Neural cell (in vitro differentiated cells): Measurements from ENCODE around the gene OR2G3. TPM values are rescaled to one million over a fixed set of nuclear protein-coding genes. Genes with fewer than 3 reads are reported as not detected.

Experiments used
- H2AFZ ChIP-seq: fragments of 200-600, 300-800 bp; sonication (generic), shearing (Covaris generic); 2 replicates; pipeline ENCODE4 v1.6.0; 2014; ENCODE audit warnings: low read depth, mild to moderate bottlenecking, antibody characterized with exemption, low read length, moderate library complexity
- H3F3A ChIP-seq: fragments of 200-600 bp; shearing (Covaris generic); 2 replicates; pipeline ENCODE4 v1.6.1; 2016; ENCODE audit warnings: mild to moderate bottlenecking, moderate library complexity, mixed read lengths, antibody characterized with exemption, low read length; ENCODE audit not compliant: insufficient read depth, poor library complexity, severe bottlenecking
- H3K27ac ChIP-seq: fragments of 200-600, 300-800 bp; sonication (generic), shearing (Covaris generic); 2 replicates; pipeline ENCODE4 v1.5.1; 2014; ENCODE audit warnings: mild to moderate bottlenecking, low read length, moderate library complexity
- H3K27me3 ChIP-seq: fragments of 300-800, 200-600 bp; sonication (generic), shearing (Covaris generic); 2 replicates; pipeline ENCODE4 v1.6.0; 2014; ENCODE audit warnings: mild to moderate bottlenecking, low read depth, low read length, moderate library complexity; ENCODE audit not compliant: insufficient read depth
- H3K36me3 ChIP-seq: fragments of 300-800, 200-600 bp; sonication (generic), shearing (Covaris generic); 2 replicates; pipeline ENCODE4 v1.5.1; 2014; ENCODE audit warnings: mild to moderate bottlenecking, antibody characterized with exemption, low read length, moderate library complexity; ENCODE audit not compliant: insufficient read depth
- H3K4me2 ChIP-seq: fragments of 300-800, 200-600 bp; sonication (generic), shearing (Covaris generic); 2 replicates; pipeline ENCODE4 v1.6.0; 2014; ENCODE audit warnings: mild to moderate bottlenecking, low read length
- H3K4me3 ChIP-seq: fragments of 300-800, 200-600 bp; sonication (generic), shearing (Covaris generic); 2 replicates; pipeline ENCODE4 v1.5.1; 2014; ENCODE audit warnings: mild to moderate bottlenecking, low read length, moderate library complexity
- H3K79me2 ChIP-seq: fragments of 200-600 bp; shearing (Covaris generic); replicated peaks from 2 replicates; pipeline ENCODE4 v1.6.0; 2014; ENCODE audit warnings: mild to moderate bottlenecking, low read length, moderate library complexity; ENCODE audit not compliant: insufficient read depth
- H3K9ac ChIP-seq: fragments of 300-800, 200-600 bp; sonication (generic), shearing (Covaris generic); 2 replicates; pipeline ENCODE4 v1.6.1; 2016; ENCODE audit warnings: mild to moderate bottlenecking, low read length, mixed read lengths
- H3K9me2 ChIP-seq: fragments of 200-600 bp; shearing (Covaris generic); 2 replicates; pipeline ENCODE4 v1.6.1; 2016; ENCODE audit warnings: mild to moderate bottlenecking, low read length, mixed read lengths; ENCODE audit not compliant: insufficient read depth
- H3K9me3 ChIP-seq: fragments of 200-600, 300-800 bp; sonication (generic), shearing (Covaris generic); 2 replicates; pipeline ENCODE4 v1.6.1; 2016; ENCODE audit warnings: mild to moderate bottlenecking, mixed run types, low read length, moderate library complexity, mixed read lengths
- H4K20me1 ChIP-seq: fragments of 200-600 bp; shearing (Covaris generic); 2 replicates; pipeline ENCODE4 v1.6.1; 2016; ENCODE audit warnings: mild to moderate bottlenecking, mixed run types; ENCODE audit not compliant: insufficient read depth
- EP300 ChIP-seq: fragments of 450-650 bp; conservative IDR thresholded peaks from 2 replicates; pipeline ENCODE4 v1.6.1; 2014; ENCODE audit warnings: antibody characterized with exemption, mild to moderate bottlenecking, moderate library complexity; ENCODE audit not compliant: poor library complexity, severe bottlenecking
- EZH2 ChIP-seq: fragments of 200-600, 300-800 bp; shearing (Covaris generic), sonication (generic); IDR thresholded peaks from 2 replicates; pipeline ENCODE4 v1.6.1; 2014; ENCODE audit warnings: antibody characterized with exemption, low read length, borderline replicate concordance, mild to moderate bottlenecking; ENCODE audit not compliant: insufficient read depth, poor library complexity, severe bottlenecking
- MXI1 ChIP-seq: fragments of 450-650 bp; conservative IDR thresholded peaks from 2 replicates; pipeline ENCODE4 v1.6.1; 2014; ENCODE audit warnings: antibody characterized with exemption, mild to moderate bottlenecking; ENCODE audit not compliant: poor library complexity, severe bottlenecking
- POLR2AphosphoS5 ChIP-seq: IDR thresholded peaks from 2 replicates; pipeline ENCODE4 v1.6.1; 2012
- RAD21 ChIP-seq: fragments of 450-650 bp; conservative IDR thresholded peaks from 2 replicates; pipeline ENCODE4 v1.6.1; 2014; ENCODE audit warnings: antibody characterized with exemption, mild to moderate bottlenecking, moderate library complexity
- SMC3 ChIP-seq: fragments of 450-650 bp; conservative IDR thresholded peaks from 2 replicates; pipeline ENCODE4 v1.6.1; 2014; ENCODE audit warnings: antibody characterized with exemption, mild to moderate bottlenecking, moderate library complexity; ENCODE audit not compliant: poor library complexity
- TAF1 ChIP-seq: IDR thresholded peaks from 2 replicates; pipeline ENCODE4 v1.6.1; 2012; ENCODE audit warnings: low read depth
- polyA plus RNA-seq: library from polyadenylated mRNA; depleted of rRNA; stranded (reverse); fragments of >200 nt; gene quantifications from 2 replicates; pipeline ENCODE4 v1.2.3, GENCODE V29; 2014
- TF ChIP-seq, protein P1 (sequence below): IDR thresholded peaks from 2 replicates; pipeline ENCODE4 v1.6.1; 2012; ENCODE audit warnings: borderline replicate concordance
- TF ChIP-seq, protein P2 (sequence below): fragments of 450-650 bp; IDR thresholded peaks from 2 replicates; pipeline ENCODE4 v1.5.1; 2014; ENCODE audit warnings: antibody characterized with exemption, mild to moderate bottlenecking, moderate library complexity; ENCODE audit not compliant: poor library complexity, severe bottlenecking

The OR2G3 gene
- polyA plus RNA-seq, 1 donor from 2014 or later: not detected

DNA sequence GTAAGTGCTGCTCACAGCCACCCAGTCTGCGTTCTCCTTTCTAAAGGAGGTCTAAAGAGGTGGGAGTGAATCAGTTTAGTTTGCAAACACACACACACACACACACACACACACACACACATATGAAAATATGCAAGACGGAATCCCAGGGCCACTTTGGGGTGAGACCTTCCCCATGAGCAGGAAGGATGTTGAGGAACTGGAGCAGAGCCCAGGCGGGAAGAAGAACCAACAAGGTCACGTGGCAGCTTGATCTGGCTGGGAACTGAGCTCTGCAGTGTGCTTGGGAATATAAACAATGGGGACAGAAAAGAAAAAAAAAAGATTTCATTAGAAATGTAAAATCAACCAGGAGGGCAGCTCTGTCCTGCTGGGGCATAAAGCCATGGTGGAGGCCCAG, 32.6 kb downstream of the OR2G3 start:
- H4K20me1 ChIP-seq: no peaks in the 10 kb centered on the region

DNA sequence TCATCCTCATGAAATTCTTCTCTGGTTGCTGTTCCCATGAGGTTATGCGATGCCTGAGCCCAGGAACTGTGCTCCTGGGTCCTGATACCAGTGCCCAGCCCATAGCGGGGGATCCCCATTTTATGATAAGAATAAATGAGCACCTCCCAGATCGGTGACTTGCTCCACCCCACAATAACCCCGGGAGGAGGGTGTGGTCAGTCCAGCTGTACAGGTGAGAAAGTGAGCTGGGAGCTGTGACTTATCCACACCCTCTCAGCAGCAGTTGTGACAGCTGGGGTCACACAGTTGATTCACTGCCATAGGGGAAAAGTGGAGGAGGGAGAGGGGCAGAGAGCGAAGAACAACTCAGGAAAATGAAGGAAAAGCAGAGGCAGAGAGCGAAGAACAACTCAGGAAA, 33.4 kb downstream of the OR2G3 start:
- no peak overlapping the region for H3K27ac ChIP-seq
- no peak overlapping the region for H2AFZ ChIP-seq
- TF ChIP-seq TAF1 (no peak), POLR2AphosphoS5 (no peak), SMC3 (no peak)
- no peaks in the 10 kb centered on the region for H3K36me3 ChIP-seq
- no peaks in the 10 kb centered on the region for H4K20me1 ChIP-seq
- H3K9me3 ChIP-seq: no peaks in the 10 kb centered on the region
- H3K4me3 ChIP-seq: no peak overlapping the region
- H3K9me2 ChIP-seq: no peaks in the 10 kb centered on the region
- no peak overlapping the region for H3K9ac ChIP-seq
- H3K27me3 ChIP-seq: no peaks in the 10 kb centered on the region
- H3K4me2 ChIP-seq: no peak overlapping the region
- no peaks in the 10 kb centered on the region for H3F3A ChIP-seq
- H3K79me2 ChIP-seq: no peaks in the 10 kb centered on the region

More for the DNA sequence above, 32.6 kb downstream of the OR2G3 start:
- H3K27me3 ChIP-seq: no peaks in the 10 kb centered on the region
- no peaks in the 10 kb centered on the region for H3K9me3 ChIP-seq
- no peak overlapping the region for H3K4me2 ChIP-seq
- no peaks in the 10 kb centered on the region for H3F3A ChIP-seq
- TF ChIP-seq RAD21 (no peak), EP300 (no peak), MXI1 (no peak), TAF1 (no peak), SMC3 (no peak), EZH2 (no peak), POLR2AphosphoS5 (no peak)
- TF ChIP-seq, protein P1, sequence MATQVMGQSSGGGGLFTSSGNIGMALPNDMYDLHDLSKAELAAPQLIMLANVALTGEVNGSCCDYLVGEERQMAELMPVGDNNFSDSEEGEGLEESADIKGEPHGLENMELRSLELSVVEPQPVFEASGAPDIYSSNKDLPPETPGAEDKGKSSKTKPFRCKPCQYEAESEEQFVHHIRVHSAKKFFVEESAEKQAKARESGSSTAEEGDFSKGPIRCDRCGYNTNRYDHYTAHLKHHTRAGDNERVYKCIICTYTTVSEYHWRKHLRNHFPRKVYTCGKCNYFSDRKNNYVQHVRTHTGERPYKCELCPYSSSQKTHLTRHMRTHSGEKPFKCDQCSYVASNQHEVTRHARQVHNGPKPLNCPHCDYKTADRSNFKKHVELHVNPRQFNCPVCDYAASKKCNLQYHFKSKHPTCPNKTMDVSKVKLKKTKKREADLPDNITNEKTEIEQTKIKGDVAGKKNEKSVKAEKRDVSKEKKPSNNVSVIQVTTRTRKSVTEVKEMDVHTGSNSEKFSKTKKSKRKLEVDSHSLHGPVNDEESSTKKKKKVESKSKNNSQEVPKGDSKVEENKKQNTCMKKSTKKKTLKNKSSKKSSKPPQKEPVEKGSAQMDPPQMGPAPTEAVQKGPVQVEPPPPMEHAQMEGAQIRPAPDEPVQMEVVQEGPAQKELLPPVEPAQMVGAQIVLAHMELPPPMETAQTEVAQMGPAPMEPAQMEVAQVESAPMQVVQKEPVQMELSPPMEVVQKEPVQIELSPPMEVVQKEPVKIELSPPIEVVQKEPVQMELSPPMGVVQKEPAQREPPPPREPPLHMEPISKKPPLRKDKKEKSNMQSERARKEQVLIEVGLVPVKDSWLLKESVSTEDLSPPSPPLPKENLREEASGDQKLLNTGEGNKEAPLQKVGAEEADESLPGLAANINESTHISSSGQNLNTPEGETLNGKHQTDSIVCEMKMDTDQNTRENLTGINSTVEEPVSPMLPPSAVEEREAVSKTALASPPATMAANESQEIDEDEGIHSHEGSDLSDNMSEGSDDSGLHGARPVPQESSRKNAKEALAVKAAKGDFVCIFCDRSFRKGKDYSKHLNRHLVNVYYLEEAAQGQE: no peak
- TF ChIP-seq, protein P2, sequence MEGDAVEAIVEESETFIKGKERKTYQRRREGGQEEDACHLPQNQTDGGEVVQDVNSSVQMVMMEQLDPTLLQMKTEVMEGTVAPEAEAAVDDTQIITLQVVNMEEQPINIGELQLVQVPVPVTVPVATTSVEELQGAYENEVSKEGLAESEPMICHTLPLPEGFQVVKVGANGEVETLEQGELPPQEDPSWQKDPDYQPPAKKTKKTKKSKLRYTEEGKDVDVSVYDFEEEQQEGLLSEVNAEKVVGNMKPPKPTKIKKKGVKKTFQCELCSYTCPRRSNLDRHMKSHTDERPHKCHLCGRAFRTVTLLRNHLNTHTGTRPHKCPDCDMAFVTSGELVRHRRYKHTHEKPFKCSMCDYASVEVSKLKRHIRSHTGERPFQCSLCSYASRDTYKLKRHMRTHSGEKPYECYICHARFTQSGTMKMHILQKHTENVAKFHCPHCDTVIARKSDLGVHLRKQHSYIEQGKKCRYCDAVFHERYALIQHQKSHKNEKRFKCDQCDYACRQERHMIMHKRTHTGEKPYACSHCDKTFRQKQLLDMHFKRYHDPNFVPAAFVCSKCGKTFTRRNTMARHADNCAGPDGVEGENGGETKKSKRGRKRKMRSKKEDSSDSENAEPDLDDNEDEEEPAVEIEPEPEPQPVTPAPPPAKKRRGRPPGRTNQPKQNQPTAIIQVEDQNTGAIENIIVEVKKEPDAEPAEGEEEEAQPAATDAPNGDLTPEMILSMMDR: no peak
- H3K27ac ChIP-seq: no peak overlapping the region
- H3K79me2 ChIP-seq: no peaks in the 10 kb centered on the region
- H3K36me3 ChIP-seq: no peaks in the 10 kb centered on the region
- no peak overlapping the region for H2AFZ ChIP-seq
- no peak overlapping the region for H3K4me3 ChIP-seq
- H3K9me2 ChIP-seq: no peaks in the 10 kb centered on the region
- H3K9ac ChIP-seq: no peak overlapping the region

DNA sequence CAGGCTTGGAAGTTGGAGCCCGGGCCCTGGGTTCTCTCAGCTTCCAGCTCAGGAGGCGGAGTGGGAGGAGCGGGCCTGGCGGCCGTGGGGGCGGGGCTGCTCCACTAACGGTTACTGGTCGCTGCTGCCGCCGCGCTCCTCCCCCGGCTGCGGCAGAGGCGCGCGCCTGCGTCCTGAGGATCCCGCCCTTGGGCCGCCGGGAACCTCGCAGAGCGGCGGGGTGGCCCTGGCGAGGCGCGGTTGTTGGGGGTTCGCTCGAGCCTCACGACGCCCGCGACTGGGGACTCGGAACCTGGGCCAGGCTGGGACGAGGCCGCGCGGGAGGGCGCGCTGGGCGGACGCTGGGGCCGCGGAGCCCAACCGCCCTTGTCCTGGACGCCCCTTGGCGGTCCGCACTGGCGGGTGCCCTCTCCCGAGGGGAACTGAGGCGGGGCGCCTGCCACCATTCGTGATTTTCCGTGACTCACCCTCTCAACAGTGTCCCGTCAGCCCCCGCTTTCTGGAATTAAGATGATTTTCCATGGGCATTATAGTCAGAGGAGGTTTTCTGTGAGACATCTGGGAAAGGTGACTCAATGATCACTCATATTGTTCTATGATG, 34.1 kb downstream of the OR2G3 start:
- Histone ChIP-seq H3K27me3 (no peaks in the 10 kb centered on the region), H3K9ac (no peak overlapping the region), H3K9me3 (no peaks in the 10 kb centered on the region), H3K27ac (no peak overlapping the region), H3K9me2 (no peaks in the 10 kb centered on the region), H3K4me2 (no peak overlapping the region), H3K79me2 (no peaks in the 10 kb centered on the region), H2AFZ (no peak overlapping the region), H4K20me1 (no peaks in the 10 kb centered on the region), H3K4me3 (no peak overlapping the region), H3K36me3 (no peaks in the 10 kb centered on the region), H3F3A (no peaks in the 10 kb centered on the region)
- TF ChIP-seq SMC3: no peak
- TF ChIP-seq RAD21: no peak
- no peak for TF ChIP-seq EP300
- TF ChIP-seq, protein P1: no peak
- no peak for TF ChIP-seq POLR2AphosphoS5
- TF ChIP-seq MXI1: no peak
- TF ChIP-seq, protein P2: no peak
- TF ChIP-seq TAF1: no peak
- no peak for TF ChIP-seq EZH2
